DMS53 (cell line): Measurements from ENCODE around the gene TMIGD2.
"Not testable (repeated sequence)": the region's sequence is repeated elsewhere in the genome, so short reads cannot be mapped to it uniquely, and the experiment has no call there.

Experiments used
- DNase-seq: peaks from one replicate; lab custom pipeline; 2025; lab: John Stamatoyannopoulos, UW

Gene TMIGD2

DNA sequence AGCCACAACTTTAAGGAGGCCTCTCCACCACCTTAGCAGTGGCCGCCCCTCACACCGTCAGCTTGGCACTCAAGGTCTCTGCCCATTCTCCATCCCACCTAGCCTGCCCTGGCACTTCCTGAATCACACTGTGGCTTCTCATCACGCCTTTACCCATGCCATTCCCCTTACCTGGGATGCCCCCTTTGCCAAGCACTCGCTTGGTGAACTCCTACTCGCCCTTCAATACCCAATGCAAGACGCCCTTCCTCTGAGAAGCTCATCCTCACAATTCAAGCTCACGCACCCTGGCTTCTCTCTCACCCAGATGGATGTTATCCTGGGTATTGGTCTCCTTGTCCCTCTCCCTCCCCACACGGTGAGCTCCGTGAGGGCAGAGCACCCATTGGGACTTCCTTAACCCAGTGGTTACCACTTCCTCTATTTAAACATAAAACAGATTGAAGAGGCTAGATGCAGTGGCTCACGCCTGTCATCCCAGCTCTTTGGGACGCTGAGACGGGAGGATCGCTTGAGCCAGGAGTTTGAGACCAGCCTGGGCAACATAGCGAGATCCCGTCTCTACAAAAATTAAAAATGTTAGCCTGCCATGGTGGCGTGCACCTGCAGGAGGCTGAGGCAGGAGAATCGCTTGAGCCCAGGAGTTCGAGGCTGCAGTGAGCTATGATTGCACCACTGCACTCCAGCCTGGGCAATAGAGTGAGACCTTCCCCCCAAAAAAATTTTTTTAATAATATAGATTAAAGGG lies 35.8 kb downstream of the TMIGD2 start:
- DNase-seq, result no peak

DNA sequence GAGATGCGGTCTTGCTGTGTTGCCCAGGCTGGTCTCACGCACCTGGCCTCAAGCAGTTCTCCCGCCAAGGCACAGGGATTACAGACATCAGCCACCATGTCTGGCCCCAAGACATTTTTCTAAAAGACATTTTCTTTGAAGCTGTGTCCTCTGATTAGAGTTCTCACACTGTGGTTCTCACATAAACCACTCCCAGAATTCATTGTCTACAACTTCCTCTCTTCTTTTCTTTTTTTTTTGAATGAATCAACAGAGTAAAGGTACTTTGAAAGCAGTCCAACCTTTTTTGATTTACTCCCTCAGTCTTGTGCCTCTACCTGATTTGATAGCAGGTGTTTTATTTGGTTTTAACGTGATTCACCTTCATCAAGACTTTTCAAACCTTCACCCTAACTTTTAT lies 37.4 kb downstream of the TMIGD2 start:
- no peak for DNase-seq

DNA sequence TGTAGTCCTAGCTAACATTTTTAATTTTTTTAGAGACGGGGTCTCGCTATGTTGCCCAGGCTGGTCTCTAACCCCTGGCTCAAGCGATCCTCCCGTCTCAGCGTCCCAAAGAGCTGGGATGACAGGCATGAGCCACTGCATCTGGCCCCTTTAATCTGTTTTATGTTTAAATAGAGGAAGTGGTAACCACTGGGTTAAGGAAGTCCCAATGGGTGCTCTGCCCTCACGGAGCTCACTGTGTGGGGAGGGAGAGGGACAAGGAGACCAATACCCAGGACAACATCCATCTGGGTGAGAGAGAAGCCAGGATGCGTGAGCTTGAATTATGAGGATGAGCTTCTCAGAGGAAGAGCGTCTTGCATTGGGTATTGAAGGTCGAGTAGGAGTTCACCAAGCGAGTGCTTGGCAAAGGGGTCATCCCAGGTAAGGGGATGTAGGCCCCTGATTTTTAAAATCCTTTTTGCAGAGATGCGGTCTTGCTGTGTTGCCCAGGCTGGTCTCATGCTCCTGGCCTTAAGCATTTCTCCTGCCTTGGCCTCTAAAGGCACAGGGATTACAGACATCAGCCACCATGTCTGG lies 41.5 kb downstream of the TMIGD2 start:
- no peak for DNase-seq

DNA sequence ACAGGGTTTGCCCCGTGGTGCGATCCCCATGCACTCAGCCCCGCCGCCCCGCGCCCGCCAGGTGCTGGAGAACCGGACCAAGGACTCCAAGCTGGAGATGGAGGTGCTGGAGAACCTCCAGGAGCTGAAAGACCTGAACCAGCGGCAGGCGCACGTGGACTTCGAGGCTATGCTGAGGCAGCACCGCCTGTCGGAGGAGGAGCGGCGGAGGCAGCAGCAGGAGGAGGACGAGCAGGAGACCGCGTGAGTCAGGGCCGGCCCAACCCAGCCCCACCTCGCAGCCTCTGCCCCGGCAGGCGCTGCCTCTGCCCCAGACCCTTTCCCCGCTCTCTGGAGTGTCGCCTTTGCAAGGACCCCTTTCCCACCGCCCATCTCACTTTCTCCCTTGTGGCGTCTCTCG lies 44.0 kb downstream of the TMIGD2 start:
- DNase-seq, result no peak

DNA sequence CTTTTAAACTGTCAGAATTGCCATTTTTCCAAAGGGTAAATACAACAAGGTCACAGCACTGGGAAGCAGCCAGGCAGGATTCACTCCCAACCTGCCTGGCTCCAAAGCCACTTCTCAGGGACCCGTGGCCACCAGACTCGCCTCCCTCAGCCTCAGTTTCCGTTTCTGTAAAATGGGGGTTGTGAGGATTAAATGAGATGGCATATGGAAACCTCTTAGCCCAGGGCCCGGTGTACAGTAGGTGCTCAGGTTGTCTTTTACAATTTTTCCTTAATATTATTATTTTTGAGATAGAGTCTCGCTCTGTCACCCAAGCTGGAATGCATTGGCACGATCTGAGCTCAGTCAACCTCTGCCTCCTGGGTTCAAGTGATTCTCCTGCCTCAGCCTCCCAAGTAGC lies 45.2 kb downstream of the TMIGD2 start:
- DNase-seq, result no peak

DNA sequence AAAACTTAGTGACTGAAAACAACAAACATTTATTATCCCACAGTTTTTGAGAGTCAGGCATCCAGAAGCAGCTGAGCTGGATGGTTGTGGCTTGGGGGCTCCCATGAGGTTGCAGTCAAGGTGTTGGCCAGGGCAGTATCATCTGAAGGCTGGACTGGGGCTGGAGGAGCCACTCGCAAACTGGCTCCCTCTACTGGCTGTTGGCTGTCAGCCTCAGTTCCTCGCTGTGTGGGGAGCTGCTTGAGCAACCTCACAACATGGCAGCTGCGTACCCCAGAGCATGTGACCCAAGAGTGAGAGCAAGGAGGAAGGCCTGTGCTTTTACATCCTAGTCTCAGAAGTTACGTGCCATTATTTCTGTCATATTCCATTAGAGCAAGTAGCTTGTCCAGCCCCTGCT lies 45.6 kb downstream of the TMIGD2 start:
- DNase-seq, result no peak

DNA sequence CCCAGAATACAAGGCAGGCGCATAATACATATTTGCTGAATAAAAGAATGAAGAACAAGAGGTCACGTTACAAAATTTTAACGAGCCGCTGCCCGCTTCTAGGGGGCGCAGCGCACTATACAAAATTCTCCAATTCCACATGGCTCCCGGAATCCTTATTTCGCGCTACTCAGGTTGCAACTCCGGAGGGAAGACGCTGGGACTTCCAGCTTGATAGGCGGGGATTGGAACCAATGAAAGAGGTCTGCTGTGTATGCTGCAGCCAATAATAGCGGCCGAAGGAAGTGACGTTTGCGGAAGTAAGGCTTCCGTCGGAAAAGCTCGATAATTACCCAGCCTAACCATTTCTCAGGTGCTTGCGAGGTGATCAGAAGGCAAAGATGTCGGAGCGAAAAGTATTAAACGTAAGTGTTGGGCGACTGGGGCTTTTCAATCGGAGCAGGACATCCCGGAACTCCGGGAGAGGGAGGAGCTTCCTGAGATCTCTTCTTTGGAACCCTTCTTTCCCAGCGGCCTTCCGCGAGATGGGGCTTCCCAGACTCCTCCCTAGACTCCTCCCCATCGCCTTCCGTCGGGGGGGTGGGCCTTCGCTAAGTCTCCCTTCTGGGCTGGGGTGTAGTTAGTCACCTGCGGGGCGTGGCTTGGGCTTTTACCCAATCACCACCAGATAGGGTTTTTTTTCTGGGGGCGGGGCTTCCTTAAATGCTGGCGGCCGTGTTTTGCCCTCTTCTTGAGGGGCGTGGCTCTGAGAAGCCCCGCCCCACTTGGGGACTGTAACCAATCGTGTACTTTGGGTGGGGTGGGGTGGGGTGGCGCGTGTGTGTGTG lies 55.2 kb downstream of the TMIGD2 start, which contains the start of gene YJU2:
Gene YJU2 (plus strand): TSS at position 314 of the 827 bp plus-strand sequence. CDS start 67 bp downstream, at position 381.
- DNase-seq, result peak; percentile 99

DNA sequence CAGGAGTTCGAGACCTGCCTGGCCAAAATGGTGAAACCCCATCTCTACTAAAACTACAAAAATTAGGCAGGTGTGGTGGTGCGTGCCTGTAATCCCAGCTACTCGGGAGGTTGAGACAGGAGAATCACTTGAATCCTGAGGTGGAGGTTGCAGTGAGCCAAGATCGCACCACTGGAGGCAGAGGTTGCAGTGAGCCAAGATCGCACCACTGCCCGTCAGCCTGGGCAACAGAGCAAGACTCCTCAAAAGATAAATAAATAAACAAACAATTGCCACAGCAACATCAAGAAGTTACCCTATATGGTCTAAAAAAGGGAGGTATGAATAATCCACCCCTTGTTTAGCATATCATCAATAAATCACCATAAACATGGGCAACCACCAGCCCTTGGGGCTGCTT lies 56.3 kb downstream of the TMIGD2 start:
- not testable (repeated sequence) for DNase-seq
